ENCODE results near the gene PLAAT1.

The PLAAT1 gene

DNA sequence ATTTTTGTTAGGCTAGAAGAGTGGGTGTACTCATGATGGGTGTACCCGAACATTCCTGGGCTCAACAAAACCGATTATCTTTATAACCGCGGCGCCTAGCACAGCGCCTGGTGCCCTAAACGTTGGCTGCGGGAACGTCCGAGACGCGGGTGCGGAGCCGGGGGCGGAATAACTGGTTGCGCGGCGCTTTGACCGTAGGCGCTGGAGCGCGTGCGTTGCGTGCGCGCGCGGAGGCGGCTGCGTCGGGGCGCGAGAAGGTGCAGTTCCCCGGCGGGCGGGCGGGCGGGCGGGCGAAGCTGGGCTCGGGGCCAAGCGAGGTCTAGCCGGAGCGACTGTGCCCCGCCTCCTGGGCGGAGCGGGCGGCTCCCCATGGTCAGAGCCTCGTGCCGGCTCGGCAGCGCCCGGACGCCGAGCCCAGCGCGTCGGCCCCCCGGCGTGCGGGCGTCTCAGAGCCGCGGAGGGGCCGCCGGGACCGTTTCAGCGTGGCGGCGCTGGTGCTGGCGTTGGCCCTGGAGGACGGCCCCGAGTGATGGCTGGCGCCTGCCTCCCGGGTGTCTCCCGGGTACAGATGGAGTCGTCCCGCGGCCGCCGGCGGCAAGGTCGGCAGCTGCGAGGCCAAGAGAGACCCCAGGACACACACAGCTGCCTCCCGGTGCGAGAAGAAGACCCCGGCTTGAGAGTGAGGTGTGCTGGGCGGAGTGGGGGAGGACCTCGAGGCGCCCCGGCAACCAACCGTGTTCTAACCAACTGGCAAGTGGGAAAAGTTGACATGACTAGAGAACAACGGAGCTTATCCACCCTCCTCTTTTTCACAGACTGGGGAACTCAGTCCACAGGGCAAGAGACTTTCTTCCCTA is at the start of gene PLAAT1:
Gene PLAAT1 (plus strand): TSS at position 373 of the 857 bp plus-strand sequence. CDS start 14,429 bp downstream, outside the sequence.
- DNase-seq: peak; percentile 4

DNA sequence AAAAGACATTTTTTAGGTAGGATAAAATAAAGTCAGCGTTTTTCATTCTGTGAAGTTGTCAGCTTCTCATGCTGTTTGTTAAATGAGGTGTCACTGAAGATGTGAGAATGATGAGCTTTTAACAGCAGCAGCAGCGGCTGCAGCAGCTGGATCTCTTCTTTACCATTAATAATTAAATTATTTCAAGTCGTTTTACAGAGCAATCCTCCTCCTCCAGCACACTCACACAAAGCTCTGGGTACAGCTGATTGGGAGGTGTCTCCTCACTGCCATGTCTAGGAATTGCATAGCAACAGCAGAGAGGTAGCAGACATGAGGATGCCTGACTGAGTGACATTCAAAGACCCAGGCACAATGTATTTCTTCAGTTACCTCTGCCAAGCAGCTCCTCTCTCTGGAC is 46.7 kb upstream of the PLAAT1 start:
- DNase-seq: no peak

DNA sequence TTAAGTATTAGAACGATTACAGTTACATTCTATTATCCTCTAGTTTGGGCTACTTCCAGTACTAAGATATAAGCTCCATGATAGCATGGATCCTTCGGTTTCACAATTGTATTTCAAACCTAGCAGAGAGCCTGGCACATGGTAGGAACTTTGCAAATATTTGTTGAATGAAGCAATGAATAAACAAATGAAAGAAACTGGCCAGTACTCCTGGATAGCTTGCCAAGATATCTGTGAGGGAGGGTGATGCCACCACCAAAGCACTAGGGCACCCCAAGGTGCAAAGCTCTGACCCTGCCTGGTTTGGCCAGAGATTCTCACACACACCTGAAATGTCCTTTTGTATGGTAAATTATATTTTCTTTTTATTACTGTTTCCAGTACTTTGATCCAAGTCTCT is 44.3 kb upstream of the PLAAT1 start:
- no peak for DNase-seq

DNA sequence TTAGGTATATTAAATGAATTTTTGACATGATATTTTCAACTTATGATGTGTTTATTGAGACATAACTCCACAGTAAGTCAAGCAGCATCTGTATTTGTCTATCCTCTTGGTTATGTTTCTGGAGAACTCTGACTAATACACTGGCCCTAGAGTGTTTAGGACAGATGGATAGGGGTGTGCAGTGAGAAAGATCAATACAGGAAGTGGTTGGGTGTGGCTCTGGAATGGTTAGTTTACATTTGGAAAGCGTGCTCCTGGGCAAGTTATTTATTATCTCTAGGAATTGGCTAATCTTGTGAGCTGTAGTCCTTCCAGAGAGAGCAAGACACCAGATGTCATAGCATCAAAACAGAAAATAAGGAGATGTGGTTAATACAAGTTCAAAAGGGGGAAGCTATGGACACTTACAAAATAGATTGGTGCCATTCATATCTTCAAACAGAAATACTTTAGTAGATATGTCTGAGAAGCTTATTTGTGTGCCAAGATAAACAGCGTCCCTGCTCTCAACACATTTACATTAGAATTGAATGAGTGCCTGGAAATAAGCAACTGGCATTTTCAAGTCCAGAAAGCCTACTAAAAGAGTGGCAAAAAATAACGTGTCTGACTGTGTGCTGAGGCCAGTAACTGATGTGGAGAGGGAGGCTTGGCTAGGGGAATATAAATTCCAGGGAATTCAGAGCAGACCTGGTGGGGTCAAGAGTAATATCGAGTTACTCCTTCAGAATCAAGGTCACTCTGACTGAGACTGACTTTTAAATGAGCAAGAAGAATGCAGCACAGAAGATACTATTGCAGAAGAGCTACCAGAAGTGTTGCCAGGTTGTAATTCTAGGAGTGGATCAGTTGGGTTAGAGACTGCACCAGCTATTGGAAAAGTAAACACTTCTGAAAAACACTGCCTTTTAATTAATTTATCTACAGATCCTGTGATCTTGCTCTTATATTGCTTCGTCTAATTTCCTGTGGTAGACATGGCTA is 33.4 kb upstream of the PLAAT1 start:
- DNase-seq: no peak

DNA sequence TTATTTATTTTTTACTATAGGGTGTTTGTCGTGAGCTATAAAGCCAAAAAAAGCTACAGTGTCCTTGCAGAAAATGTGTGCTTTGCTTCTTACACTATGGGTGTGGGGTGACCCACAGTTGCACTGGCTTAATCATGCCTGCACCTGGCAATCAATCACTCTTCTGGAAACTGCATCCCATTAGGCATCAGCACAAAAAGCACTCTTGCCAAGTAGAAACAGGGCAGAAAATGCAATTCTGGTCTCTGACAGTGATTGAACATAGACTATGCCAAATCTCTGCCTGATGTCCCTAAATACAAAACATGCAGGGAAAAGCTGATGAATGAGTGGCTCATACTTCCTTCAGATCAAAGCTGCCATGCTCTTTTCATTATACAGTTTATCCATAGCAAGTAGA is 30.4 kb upstream of the PLAAT1 start:
- no peak for DNase-seq

DNA sequence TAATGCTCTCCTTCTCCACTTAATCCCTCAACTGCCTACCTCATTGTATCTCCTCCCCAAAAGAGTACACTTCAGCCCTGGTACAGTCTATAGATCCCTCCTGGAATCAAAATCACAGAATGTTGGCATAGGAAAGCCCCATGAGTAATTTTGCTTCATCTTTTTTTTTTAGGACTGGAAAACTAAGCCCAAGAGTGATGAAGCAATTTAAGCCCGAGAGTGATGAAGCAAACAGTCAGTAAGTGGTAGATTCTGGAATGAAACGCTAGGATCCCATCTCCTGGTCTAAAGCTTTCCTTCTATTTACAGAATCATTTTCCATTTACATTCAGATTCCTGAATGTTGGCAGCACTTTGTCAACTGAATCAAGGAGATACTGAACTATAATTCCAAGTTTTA is 29.8 kb upstream of the PLAAT1 start:
- no peak for DNase-seq

DNA sequence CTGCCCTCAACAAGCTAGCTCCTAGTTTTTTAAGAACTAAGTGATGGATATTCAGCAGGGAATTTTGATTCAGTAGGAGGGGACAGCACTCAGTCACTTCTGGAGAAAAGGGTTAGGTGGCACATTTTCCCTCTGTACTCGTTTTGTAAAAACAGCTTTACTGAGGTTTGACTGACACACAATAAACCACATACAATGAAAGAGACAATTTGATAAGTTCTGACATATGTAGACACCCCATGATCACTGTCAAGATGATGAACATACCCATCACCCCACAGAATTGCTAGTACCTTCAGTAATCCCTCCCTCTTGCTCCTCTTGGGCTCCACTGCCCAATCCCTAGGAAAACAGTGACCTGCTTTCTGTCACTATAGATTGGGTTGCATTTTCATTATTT is 29.0 kb upstream of the PLAAT1 start:
- no peak for DNase-seq

DNA sequence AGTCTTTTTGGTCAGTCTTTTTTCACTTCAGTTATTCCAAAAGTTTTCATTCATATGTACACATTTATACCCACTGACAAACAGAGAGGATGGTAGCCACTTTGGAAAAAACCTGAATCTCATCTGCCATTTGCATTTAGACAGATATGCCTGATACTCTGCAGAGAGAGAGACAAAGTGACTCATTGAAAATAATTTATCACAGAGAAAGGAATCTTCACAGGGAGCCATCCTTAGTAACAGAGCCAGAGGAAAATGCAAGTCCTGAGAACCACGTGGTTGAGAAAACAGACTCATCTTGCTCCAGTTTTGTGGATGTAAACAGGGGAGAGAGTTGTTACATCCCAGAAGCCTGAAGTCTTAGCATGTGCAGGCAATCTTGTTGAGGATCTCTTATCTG is 28.2 kb upstream of the PLAAT1 start:
- DNase-seq: no peak

DNA sequence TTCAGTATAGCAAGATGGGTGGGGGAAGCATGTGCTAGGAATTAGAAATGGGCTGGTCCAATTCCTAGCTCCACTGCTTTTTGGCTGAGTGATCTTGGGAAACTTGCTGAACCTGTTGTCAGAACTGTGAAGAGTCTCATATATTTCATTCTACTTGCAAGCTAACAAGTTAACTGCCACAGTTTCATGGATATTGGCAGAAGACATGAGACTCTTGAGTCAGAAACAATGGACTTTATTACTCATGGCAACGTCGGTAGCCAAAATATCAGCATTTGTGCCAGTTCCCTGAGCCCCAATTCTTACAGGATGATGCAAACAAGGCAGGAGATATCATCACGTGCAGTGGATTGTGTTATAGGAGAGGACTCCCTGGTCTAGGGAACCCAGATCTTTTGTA is 26.6 kb upstream of the PLAAT1 start:
- no peak for DNase-seq

DNA sequence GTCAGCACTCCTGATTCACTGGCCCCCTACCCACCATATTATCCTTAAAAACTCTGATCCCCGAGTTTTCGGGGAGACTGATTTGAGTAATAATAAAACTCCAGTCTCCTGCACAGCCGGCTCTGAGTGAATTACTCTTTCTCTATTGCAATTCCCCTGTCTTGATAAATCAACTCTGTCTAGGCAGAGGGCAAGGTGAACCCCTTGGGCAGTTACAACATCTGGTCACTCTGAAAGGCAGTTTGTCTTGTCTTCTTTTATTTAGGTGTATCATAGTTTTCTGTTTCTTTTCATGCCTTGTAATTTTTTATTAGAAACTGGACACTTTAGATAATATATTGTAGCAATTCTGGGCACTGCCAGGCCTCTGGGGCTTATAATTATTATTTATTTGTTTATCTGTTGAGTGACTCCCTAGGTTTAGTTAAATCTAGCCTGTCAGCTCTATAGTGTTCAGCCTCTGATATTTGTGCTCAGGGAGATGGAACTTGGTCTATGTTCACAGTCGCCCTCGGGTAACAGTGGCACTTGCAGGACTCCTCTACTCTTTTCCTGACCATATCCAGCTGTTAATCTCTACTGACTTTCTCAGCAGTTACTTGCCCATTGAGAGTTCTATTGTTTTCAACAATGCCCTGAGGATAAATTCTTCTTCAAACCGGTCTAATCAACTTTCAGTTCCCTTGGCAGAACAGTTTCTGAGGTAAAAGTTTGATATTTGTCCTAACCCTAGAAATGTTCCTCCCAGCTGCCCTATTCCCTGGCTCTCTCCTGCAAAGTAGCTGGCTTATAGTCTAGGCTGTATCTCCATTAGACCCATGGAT is 15.5 kb upstream of the PLAAT1 start:
- no peak for DNase-seq

DNA sequence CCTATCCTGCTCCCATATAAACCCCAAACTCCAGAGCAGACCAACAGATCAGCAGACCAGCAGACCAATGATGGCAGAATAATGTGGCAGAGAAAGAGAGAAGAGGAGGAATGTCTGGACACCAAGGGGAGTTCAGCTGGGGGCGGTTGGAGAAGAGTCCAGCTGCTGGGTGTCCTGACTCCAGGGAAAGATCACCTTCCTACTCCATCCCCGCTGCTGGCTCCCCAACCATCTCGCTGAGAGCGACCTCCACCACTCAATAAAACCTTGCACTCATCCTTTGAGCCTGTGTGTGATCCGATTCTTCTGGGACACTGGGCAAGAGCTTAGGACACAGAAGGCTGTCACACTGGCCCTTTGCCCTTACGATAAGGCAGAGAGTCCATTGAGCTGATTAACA is 12.8 kb upstream of the PLAAT1 start:
- no peak for DNase-seq

DNA sequence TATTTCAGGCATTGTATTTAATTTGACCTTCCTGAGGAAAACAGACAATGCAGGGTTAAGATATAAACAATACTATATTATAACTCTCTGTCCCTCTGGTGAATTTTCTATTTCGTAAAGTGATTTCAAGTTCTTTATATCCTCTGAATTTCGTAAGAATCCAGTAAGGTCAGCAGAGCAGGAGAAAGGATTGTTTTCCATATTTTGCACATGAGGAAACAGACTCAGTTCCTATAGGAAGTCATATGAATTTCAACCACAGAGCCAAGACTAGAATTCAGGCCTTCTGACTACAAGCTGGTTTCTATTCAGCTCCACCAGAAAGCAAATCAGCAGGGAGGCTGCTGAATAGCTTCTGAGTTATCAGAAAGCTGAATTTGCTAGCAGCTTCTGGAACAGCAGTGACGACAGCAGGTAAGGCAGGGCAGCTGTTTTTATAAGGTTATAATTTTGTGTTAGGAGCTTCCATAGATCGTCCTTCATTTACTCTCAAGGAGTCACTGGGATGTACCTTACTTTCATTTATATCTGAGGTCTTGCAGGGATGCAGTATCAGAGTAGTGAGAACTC is 11.1 kb upstream of the PLAAT1 start:
- no peak for DNase-seq

DNA sequence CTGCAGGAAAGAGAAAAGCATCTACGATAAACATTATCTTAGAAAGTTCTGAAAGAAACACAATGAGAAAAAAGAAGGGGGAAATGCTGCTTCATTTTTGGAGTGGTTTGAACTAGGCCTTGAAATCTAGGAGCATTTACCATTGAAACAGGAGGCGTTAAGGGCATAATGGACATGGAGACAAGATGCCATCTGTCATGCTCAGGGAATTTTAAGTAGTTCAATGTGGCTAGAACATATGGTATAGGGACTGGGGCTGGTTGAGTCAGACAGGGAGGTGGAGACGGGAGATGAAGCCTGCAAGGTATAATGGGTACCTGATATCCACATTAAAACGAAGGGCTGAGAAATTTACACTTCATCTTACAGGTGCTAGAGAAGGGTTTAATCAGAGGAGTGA is 10.4 kb upstream of the PLAAT1 start:
- no peak for DNase-seq

DNA sequence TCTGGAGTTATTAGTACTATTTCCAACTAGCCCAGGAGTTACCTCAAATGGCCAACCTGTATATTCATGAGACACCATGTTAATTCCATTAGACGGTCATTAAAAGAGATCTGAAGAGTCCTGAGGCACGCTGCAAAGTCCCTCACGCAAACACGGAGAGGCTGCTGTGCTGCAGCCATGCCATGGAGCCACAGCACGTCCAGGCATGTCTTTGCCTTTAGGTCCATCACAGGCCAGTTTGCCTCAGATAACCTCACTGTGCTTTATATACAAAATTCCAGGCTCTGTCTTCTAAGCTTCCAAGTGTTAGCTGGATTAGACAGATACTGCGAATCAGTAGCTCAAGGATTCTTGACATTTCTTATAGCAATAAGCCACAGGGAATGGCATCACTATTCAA is 9.8 kb upstream of the PLAAT1 start:
- DNase-seq: no peak

DNA sequence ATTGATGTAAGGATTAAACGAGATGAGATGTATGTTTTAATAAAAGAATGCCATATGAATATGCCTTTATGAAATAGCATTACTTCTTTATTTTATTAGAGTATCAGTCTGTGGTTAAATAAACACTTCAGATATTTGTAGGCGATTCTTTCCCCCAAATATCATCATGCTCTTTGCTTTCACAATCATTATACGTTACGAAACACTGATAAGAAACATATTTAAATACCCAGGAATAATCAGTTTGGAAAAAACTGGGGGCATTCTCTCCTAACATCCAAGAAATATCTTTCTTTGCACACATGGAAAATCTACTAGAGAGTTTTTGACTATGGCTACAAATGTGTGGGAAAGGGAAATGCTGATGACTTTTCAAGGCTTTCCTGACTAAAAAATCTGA is 4.4 kb upstream of the PLAAT1 start:
- no peak for DNase-seq

DNA sequence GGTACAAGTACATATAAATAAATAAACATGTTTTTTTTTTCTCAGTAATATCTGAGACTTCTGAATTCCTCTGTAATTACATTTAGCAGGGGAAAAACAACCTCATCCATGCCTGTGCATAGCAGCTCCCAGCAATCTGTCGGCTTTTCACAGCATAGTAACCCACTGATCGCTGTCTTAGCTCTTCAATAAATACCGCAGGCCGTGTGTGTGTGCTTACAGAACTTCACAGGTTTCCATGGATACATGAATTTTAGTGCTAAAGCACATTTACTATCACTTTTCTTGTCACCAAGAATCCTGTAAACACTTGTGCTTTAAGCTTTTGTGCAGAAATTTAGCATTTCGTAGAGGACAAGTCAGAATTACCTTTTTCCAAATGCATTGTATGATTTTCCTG is 4.0 kb upstream of the PLAAT1 start:
- no peak for DNase-seq

DNA sequence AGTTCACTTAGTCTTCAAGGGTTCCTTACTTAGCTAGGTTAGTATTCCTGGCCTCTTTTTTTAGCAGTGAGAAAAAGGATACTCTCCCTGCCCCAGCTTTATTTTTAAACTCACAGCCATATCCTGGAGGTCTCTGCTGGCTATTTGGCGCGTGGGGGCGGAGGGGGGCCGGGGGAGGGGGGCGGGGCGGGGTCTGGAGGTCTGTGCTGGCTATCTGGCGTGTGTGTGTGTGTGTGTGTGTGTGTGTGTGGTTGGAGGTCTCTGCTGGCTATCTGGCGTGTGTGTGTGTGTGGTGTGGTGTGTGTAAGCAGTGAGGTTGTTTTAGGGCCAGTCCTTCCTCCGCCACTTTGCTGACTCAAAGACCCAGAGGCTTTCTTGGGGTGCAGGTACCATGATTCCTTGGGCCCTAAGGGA is 579 bp upstream of the PLAAT1 start:
- no peak for DNase-seq

DNA sequence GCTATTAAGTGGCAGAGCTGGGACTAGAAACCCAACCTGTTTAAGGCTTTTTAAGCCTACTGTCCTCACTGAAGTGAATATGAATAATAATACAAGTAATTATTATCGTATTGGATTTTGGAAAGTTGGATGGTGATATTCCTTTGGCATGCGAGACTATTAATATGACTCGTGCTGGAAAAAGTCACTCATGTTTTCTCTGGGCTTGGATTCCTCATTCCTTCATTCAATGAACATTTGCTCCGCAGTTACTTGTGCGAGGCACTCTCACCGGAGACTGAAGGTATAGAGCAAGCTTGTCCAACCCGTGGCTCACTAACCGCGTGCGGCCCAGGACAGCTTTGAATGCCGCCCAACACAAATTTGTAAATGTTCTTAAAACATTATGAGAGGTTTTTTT is 694 bp downstream of the PLAAT1 start:
- DNase-seq: no peak

DNA sequence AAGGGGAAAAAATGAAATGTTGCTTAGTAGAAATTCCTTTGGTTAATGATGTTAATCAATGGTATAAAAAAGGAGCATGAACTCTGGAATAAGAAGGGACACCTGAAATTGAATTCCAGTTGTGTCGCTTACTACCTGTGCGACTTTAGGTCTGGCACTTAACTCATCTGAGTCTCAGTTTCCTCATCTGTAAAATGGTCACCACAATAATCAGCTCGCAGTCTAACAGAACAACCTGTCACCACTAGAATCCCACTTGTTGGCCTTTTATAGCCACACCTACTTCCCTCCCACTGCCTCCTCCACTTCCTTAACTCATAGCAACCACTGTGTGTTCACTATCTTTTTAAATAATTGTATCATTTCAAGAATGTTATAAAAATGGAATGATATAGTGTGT is 2.5 kb downstream of the PLAAT1 start:
- no peak for DNase-seq

DNA sequence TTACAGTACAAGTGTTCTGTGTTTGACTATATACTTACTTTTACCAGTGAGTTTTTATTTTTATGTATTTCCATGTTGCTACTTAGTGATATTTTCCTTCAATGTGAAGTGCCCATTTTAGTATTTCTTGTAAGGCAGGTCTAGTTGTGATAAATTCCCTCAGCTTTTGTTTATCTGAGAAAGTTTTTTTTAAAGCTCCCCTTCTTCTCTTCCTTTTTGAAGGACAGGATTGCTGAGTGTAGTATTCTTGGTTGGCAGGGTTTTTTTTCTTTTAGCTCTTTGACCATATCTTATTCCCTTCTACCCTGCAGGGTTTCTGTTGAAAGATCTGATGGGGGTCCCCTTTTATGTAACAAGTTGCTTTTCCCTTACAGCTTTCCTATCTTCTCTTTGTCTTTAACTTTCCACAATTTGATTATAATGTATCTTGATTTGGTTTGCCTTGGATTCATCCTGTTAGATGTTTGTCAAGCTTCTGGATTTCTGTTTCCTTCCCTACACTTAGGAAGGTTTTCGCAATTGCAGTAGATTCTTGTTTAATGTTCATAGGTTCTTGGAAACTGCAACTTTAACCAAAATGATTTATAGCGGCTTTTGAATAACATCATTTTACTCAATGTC is 7.9 kb downstream of the PLAAT1 start:
- DNase-seq: no peak

DNA sequence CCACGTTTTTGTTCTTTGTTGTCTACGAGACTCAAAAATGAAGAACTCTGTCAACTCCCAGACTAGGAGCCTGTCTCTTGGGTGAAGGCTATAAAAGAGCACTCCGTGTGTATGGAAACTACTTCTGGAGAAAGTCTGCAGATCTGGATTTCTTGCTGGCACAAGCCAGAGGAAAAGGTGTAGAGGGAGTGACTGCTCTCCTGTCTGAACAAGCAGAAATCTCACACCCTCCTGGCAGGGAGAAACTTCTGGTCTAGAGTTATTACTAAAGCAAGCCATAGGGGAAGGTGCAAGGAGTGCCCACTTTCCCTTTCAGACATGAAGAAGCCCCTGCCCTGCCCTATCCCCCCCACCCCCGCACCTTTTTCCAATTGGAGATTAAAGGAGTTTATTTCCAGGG is 9.5 kb downstream of the PLAAT1 start:
- no peak for DNase-seq

DNA sequence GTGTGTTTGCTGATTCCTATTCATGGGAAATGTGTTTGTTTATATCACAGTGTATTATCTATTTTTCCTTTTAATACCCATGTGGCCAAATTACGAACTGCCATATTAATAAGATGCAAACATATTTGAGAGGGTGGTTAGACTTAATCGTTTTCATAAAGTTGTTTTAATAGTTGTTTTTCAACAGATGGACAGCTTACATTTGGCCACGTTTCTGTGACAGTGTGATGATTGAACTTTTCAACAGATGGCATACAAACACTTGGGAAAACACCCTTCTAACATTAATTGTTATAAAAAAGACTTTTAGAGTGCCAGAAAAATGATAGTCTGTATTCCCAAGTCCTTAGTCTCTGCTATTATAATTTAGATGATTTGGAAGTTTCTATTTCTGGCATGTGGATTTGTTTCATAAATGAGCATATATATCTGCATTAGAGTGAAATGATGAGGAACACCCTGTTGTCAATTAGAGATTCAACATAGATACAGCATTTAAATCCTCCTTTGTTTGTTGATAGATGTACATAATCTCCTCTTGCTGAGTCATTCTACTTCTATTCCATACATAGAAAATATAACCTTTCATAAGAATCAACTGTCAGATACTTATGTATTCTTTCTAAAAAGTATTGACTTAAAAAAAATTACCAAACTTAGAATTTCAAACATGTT is 13.1 kb downstream of the PLAAT1 start:
- DNase-seq: no peak
